Activated B cell treated with CpG ODN at 0.5 μM for 24 hours (primary cell): Measurements from ENCODE around the gene CGGBP1. TPM values are rescaled to one million over a fixed set of nuclear protein-coding genes. Genes with fewer than 3 reads are reported as not detected.
A peak's percentile ranks its signal among the peaks of the same experiment; 100 is the strongest.

Source experiments
- ATAC-seq: fragments of 200-7000 bp; cut with Tn5 transposase; one replicate; pipeline ENCODE4 v1.10.0; 2021; ENCODE audit warnings: low read depth, mild to moderate bottlenecking, moderate library complexity
- CTCF ChIA-PET: fragments of 350-600 bp; sonication (Branson Sonifier 250); formaldehyde crosslinking; loops from one replicate; lab custom pipeline; 2021; ENCODE audit warnings: antibody characterized with exemption; lab: Charles Lee
- POLR2A ChIA-PET: fragments of 350-600 bp; sonication (Branson Sonifier 250); formaldehyde crosslinking; loops from one replicate; lab custom pipeline; 2021; ENCODE audit warnings: antibody characterized with exemption; lab: Charles Lee
- DNase-seq: peaks from one replicate; pipeline ENCODE4 v3.0.0; 2022
- H3K27ac Mint-ChIP-seq: one replicate; pipeline ENCODE4 v1.8.0; 2020; ENCODE audit warnings: mixed read lengths
- H3K27me3 Mint-ChIP-seq: one replicate; pipeline ENCODE4 v1.8.0; 2021; ENCODE audit warnings: mixed read lengths
- H3K36me3 Mint-ChIP-seq: one replicate; pipeline ENCODE4 v1.8.0; 2021; ENCODE audit warnings: low read depth, mixed read lengths
- H3K4me1 Mint-ChIP-seq: one replicate; pipeline ENCODE4 v1.8.0; 2021; ENCODE audit warnings: mixed read lengths
- H3K4me3 Mint-ChIP-seq: one replicate; pipeline ENCODE4 v1.8.0; 2020; ENCODE audit warnings: mild to moderate bottlenecking, mixed read lengths
- H3K9me3 Mint-ChIP-seq: one replicate; pipeline ENCODE4 v1.8.0; 2020; ENCODE audit warnings: mixed read lengths
- CTCF ChIP-seq: fragments of 200-600 bp; IDR thresholded peaks from one replicate; pipeline ENCODE4 v1.8.0; 2022; ENCODE audit warnings: antibody characterized with exemption, mild to moderate bottlenecking
- intact Hi-C: fragments of 100-400 bp; cut with micrococcal nuclease; formaldehyde crosslinking; loops from one replicate; pipeline ENCODE4 v1.15.1; 2024
- total RNA-seq: library from RNA; stranded (reverse); gene quantifications from 2 replicates; pipeline ENCODE4 v1.2.3, GENCODE V29; 2022

CGGBP1 gene
- total RNA-seq, 1 donor from 2014 or later = 90.8 TPM

- ATAC-seq = no peak
- no peak for DNase-seq
- Mint-ChIP-seq H3K4me3 (peak overlapping the region; percentile 97), H3K9me3 (no peaks in the 10 kb centered on the region), H3K36me3 (peaks cover 41% of the 10 kb centered on the region), H3K27me3 (no peaks in the 10 kb centered on the region), H3K27ac (peak overlapping the region; percentile 97), H3K4me1 (peaks cover 56% of the 10 kb centered on the region)
- POLR2A ChIA-PET = interaction anchor here (0.9 to 2.8 kb wide), 11 partner anchors 9 to 831 kb away, joined by 3 to 81 read pairs (median 7); partner anchors contain the start of genes C3orf38 and CHMP2B
- no peak for TF ChIP-seq CTCF
- CTCF ChIA-PET = interaction anchor here (0.7 to 1.9 kb wide), 2 partner anchors 26 to 55 kb away, joined by 3 to 8 read pairs; no protein-coding TSS in a partner anchor
- intact Hi-C loops = loop anchor here (2.0 kb wide), 1 partner anchor 61 kb away; no protein-coding TSS in a partner anchor
Measured at GRCh38 chr3:88058306-88058580, 562 bp downstream of the CGGBP1 start.

GRCh38 chr3:88057630-88058305 is 1.0 kb downstream of the CGGBP1 start:
- Mint-ChIP-seq H3K36me3 (peaks cover 41% of the 10 kb centered on the region), H3K9me3 (no peaks in the 10 kb centered on the region), H3K4me3 (peak overlapping the region; percentile 97), H3K4me1 (peaks cover 54% of the 10 kb centered on the region), H3K27ac (peak overlapping the region; percentile 87), H3K27me3 (no peaks in the 10 kb centered on the region)
- CTCF ChIA-PET = interaction anchor here (0.7 to 1.9 kb wide), 2 partner anchors 25 to 55 kb away, joined by 3 to 8 read pairs; no protein-coding TSS in a partner anchor
- POLR2A ChIA-PET = interaction anchor here (0.8 to 2.8 kb wide), 11 partner anchors 10 to 831 kb away, joined by 3 to 81 read pairs (median 7); partner anchors contain the start of genes C3orf38 and CHMP2B
- no peak for DNase-seq
- intact Hi-C loops = loop anchor here (2.0 kb wide), 1 partner anchor 61 kb away; no protein-coding TSS in a partner anchor
- no peak for ATAC-seq
- no peak for TF ChIP-seq CTCF

GRCh38 chr3:88046766-88047165 is 12.0 kb downstream of the CGGBP1 start:
- ChIA-PET CTCF (no interaction called here), POLR2A (interaction anchor here (2.2 kb wide), 1 partner anchor 12 kb away, joined by 9 read pairs; the partner anchor contains the start of genes CGGBP1 and ZNF654)
- Mint-ChIP-seq H3K4me1 (no peaks in the 10 kb centered on the region), H3K9me3 (no peaks in the 10 kb centered on the region), H3K27ac (no peak overlapping the region), H3K36me3 (no peaks in the 10 kb centered on the region), H3K4me3 (no peak overlapping the region), H3K27me3 (no peaks in the 10 kb centered on the region)
- ATAC-seq (no peak), DNase-seq (no peak)
- intact Hi-C loops = no loop called here
- no peak for TF ChIP-seq CTCF

GRCh38 chr3:88044411-88044810 is 14.4 kb downstream of the CGGBP1 start:
- no peaks in the 10 kb centered on the region for H3K27me3 Mint-ChIP-seq
- ChIA-PET POLR2A (no interaction called here), CTCF (no interaction called here)
- H3K4me3 Mint-ChIP-seq = no peak overlapping the region
- ATAC-seq (no peak), DNase-seq (no peak)
- no peaks in the 10 kb centered on the region for H3K4me1 Mint-ChIP-seq
- no peak for TF ChIP-seq CTCF
- no peak overlapping the region for H3K27ac Mint-ChIP-seq
- H3K36me3 Mint-ChIP-seq = no peaks in the 10 kb centered on the region
- intact Hi-C loops = no loop called here
- no peaks in the 10 kb centered on the region for H3K9me3 Mint-ChIP-seq

GRCh38 chr3:88041005-88041404 is 17.8 kb downstream of the CGGBP1 start:
- ChIA-PET POLR2A (interaction anchor here (1.2 kb wide), 1 partner anchor 17 kb away, joined by 3 read pairs; no protein-coding TSS in a partner anchor), CTCF (no interaction called here)
- ATAC-seq (no peak), DNase-seq (no peak)
- H3K4me1 Mint-ChIP-seq = no peaks in the 10 kb centered on the region
- no peaks in the 10 kb centered on the region for H3K36me3 Mint-ChIP-seq
- intact Hi-C loops = no loop called here
- H3K4me3 Mint-ChIP-seq = no peak overlapping the region
- no peak for TF ChIP-seq CTCF
- H3K27ac Mint-ChIP-seq = no peak overlapping the region
- H3K9me3 Mint-ChIP-seq = no peaks in the 10 kb centered on the region
- H3K27me3 Mint-ChIP-seq = no peaks in the 10 kb centered on the region
